Activated CD8-positive, alpha-beta T cell treated with anti-CD3 and anti-CD28 coated beads for 36 hours (primary cell): ENCODE data around the gene GSG1. TPM values are rescaled to one million over a fixed set of nuclear protein-coding genes. Genes with fewer than 3 reads are reported as not detected.
A peak's percentile ranks its signal among the peaks of the same experiment; 100 is the strongest.

Experiments used
- ATAC-seq: fragments of 200-7000 bp; cut with Tn5 transposase; one replicate; pipeline ENCODE4 v1.10.0; 2021; ENCODE audit warnings: mild to moderate bottlenecking, moderate library complexity
- CTCF ChIA-PET: fragments of 350-600 bp; sonication (Branson Sonifier 250); formaldehyde crosslinking; loops from one replicate; lab custom pipeline; 2021; ENCODE audit warnings: antibody characterized with exemption; lab: Charles Lee
- POLR2A ChIA-PET: fragments of 350-600 bp; sonication (Branson Sonifier 250); formaldehyde crosslinking; loops from one replicate; lab custom pipeline; 2021; ENCODE audit warnings: antibody characterized with exemption; lab: Charles Lee
- DNase-seq: peaks from one replicate; pipeline ENCODE4 v3.0.0-alpha.2; 2020
- H3K27ac Mint-ChIP-seq: one replicate; pipeline ENCODE4 v1.8.0; 2021; ENCODE audit warnings: mild to moderate bottlenecking, mixed read lengths
- H3K27me3 Mint-ChIP-seq: one replicate; pipeline ENCODE4 v1.8.0; 2021; ENCODE audit warnings: mixed read lengths
- H3K36me3 Mint-ChIP-seq: one replicate; pipeline ENCODE4 v1.8.0; 2021; ENCODE audit warnings: low read depth, mixed read lengths
- H3K4me1 Mint-ChIP-seq: one replicate; pipeline ENCODE4 v1.8.0; 2021; ENCODE audit warnings: low read depth, mixed read lengths
- H3K4me3 Mint-ChIP-seq: one replicate; pipeline ENCODE4 v1.8.0; 2021; ENCODE audit warnings: mild to moderate bottlenecking, moderate library complexity, mixed read lengths
- H3K9me3 Mint-ChIP-seq: one replicate; pipeline ENCODE4 v1.8.0; 2021; ENCODE audit warnings: mixed read lengths
- CTCF ChIP-seq: fragments of 200-600 bp; IDR thresholded peaks from one replicate; pipeline ENCODE4 v1.8.0; 2022; ENCODE audit warnings: antibody characterized with exemption, mild to moderate bottlenecking
- intact Hi-C: fragments of 100-400 bp; cut with micrococcal nuclease; formaldehyde crosslinking; loops from one replicate; pipeline ENCODE4 v1.10.0; 2022
- total RNA-seq, 2 experiments: library from RNA; stranded (reverse); gene quantifications; one replicate each; pipeline ENCODE4 v1.2.3, GENCODE V29; 2021

GSG1 gene
- total RNA-seq, 2 experiments from 2014 or later, result not detected

- POLR2A ChIA-PET, result interaction anchor here (1.1 kb wide), 1 partner anchor 121 kb away, joined by 3 read pairs; no protein-coding TSS in a partner anchor
- H3K4me3 Mint-ChIP-seq, result peak overlapping the region; percentile 77
These were observed 57.7 kb downstream of the GSG1 start for GRCh38 chr12:13045816-13046215.

GRCh38 chr12:13044906-13045299, 58.6 kb downstream of the GSG1 start:
- CTCF ChIA-PET, result interaction anchor here (0.9 to 5.5 kb wide), 5 partner anchors 10 to 167 kb away, joined by 3 to 40 read pairs (median 12); no protein-coding TSS in a partner anchor
- intact Hi-C loops, result no loop called here
- Mint-ChIP-seq H3K9me3 (no peaks in the 10 kb centered on the region), H3K27me3 (no peaks in the 10 kb centered on the region), H3K4me3 (peak overlapping the region; percentile 77), H3K4me1 (peaks cover 17% of the 10 kb centered on the region), H3K36me3 (no peaks in the 10 kb centered on the region), H3K27ac (peak overlapping the region; percentile 23)
- ATAC-seq (no peak), DNase-seq (no peak)
- POLR2A ChIA-PET, result interaction anchor here (0.6 kb wide), 1 partner anchor 208 kb away, joined by 3 read pairs; no protein-coding TSS in a partner anchor
- no peak for TF ChIP-seq CTCF

More at GRCh38 chr12:13045816-13046215, 57.7 kb downstream of the GSG1 start:
- no peak for TF ChIP-seq CTCF
- CTCF ChIA-PET, result interaction anchor here (2.2 to 5.5 kb wide), 3 partner anchors 11 to 166 kb away, joined by 10 to 40 read pairs (median 12); no protein-coding TSS in a partner anchor
- Mint-ChIP-seq H3K36me3 (no peaks in the 10 kb centered on the region), H3K9me3 (no peaks in the 10 kb centered on the region), H3K27ac (no peak overlapping the region), H3K4me1 (peaks cover 17% of the 10 kb centered on the region), H3K27me3 (no peaks in the 10 kb centered on the region)
- intact Hi-C loops, result no loop called here
- DNase-seq, result no peak
- no peak for ATAC-seq

- Mint-ChIP-seq H3K27ac (peak within 1 kb of the TSS; percentile 35), H3K4me1 (peaks cover 14% of the 10 kb centered on the region), H3K4me3 (peak within 1 kb of the TSS; percentile 77), H3K27me3 (no peaks in the 10 kb centered on the region), H3K9me3 (no peaks in the 10 kb centered on the region), H3K36me3 (no peaks in the 10 kb centered on the region)
- ChIA-PET POLR2A (interaction anchor here (0.6 to 1.9 kb wide), 3 partner anchors 12 to 170 kb away, joined by 3 to 8 read pairs (median 4); no protein-coding TSS in a partner anchor), CTCF (interaction anchor here (0.9 to 5.5 kb wide), 8 partner anchors 10 to 211 kb away, joined by 3 to 40 read pairs (median 4); no protein-coding TSS in a partner anchor)
- peak; percentile 81 for DNase-seq
- peak; percentile 23 for TF ChIP-seq CTCF
- intact Hi-C loops, result no loop called here
- ATAC-seq, result peak; percentile 95
These were observed 59.2 kb downstream of the GSG1 start, which contains the start of gene FAM234B for GRCh38 chr12:13044002-13044905. Gene FAM234B, plus strand, starts transcription at chr12:13044381. Its CDS starts 23 bp downstream, at chr12:13044404.

GRCh38 chr12:13042666-13043230, 60.7 kb downstream of the GSG1 start:
- TF ChIP-seq CTCF, result no peak

More at GRCh38 chr12:13042666-13043230, 60.7 kb downstream of the GSG1 start:
- no peaks in the 10 kb centered on the region for H3K27me3 Mint-ChIP-seq
- intact Hi-C loops, result no loop called here
- POLR2A ChIA-PET, result interaction anchor here (0.8 to 1.9 kb wide), 2 partner anchors 8 to 14 kb away, joined by 3 to 4 read pairs; no protein-coding TSS in a partner anchor
- no peaks in the 10 kb centered on the region for H3K9me3 Mint-ChIP-seq
- no peaks in the 10 kb centered on the region for H3K36me3 Mint-ChIP-seq
- ATAC-seq (no peak), DNase-seq (no peak)
- H3K4me3 Mint-ChIP-seq, result no peak overlapping the region
- no peak overlapping the region for H3K27ac Mint-ChIP-seq
- CTCF ChIA-PET, result interaction anchor here (1.0 to 5.5 kb wide), 5 partner anchors 8 to 213 kb away, joined by 3 to 40 read pairs (median 10); no protein-coding TSS in a partner anchor
- peaks cover 14% of the 10 kb centered on the region for H3K4me1 Mint-ChIP-seq
